ENCODE data around the gene NECAB3.

- TF ChIP-seq CTCF (IDR thresholded peaks at IDR 0.05) (no peak), POLR2A (IDR thresholded peaks at IDR 0.05) (no peak)
Measured at GRCh38 chr20:33669873-33670640, 4.2 kb downstream of the NECAB3 start.
